Ishikawa (cell line): Measurements from ENCODE around the gene HLA-A.

ENCODE experiments used
- CEBPB ChIP-seq: IDR thresholded peaks from 2 replicates; pipeline ENCODE4 v1.6.1; 2012
- CREB1 ChIP-seq: IDR thresholded peaks from 2 replicates; pipeline ENCODE4 v1.6.1; 2012; ENCODE audit warnings: low read depth
- EGR1 ChIP-seq: IDR thresholded peaks from 2 replicates; pipeline ENCODE4 v1.6.1; 2012
- EP300 ChIP-seq: IDR thresholded peaks from 2 replicates; pipeline ENCODE4 v1.6.1; 2012; ENCODE audit warnings: borderline replicate concordance
- FOXM1 ChIP-seq: IDR thresholded peaks from 2 replicates; pipeline ENCODE4 v1.6.1; 2012; ENCODE audit warnings: low read depth, borderline replicate concordance
- NFIC ChIP-seq: IDR thresholded peaks from 2 replicates; pipeline ENCODE4 v1.6.1; 2012
- RAD21 ChIP-seq: IDR thresholded peaks from 2 replicates; pipeline ENCODE4 v1.6.1; 2012; ENCODE audit warnings: low read depth
- TAF1 ChIP-seq: IDR thresholded peaks from 2 replicates; pipeline ENCODE4 v1.6.1; 2012; ENCODE audit warnings: low read depth, mild to moderate bottlenecking
- TCF12 ChIP-seq: IDR thresholded peaks from 2 replicates; pipeline ENCODE4 v1.6.1; 2012; ENCODE audit warnings: low read depth
- TEAD4 ChIP-seq: IDR thresholded peaks from 2 replicates; pipeline ENCODE4 v1.6.1; 2012
- YY1 ChIP-seq: IDR thresholded peaks from 2 replicates; pipeline ENCODE4 v1.6.1; 2012; ENCODE audit warnings: low read depth
- ZBTB7A ChIP-seq: IDR thresholded peaks from 2 replicates; pipeline ENCODE4 v1.6.1; 2012; ENCODE audit warnings: low read depth
- TF ChIP-seq, protein P1 (sequence below): IDR thresholded peaks from 2 replicates; pipeline ENCODE4 v1.6.1; 2012
- TF ChIP-seq, protein P2 (sequence below): IDR thresholded peaks from 2 replicates; pipeline ENCODE4 v1.6.1; 2012
- TF ChIP-seq, protein P3 (sequence below): IDR thresholded peaks from 2 replicates; pipeline ENCODE4 v1.6.1; 2012; ENCODE audit warnings: low read depth, mild to moderate bottlenecking

Gene HLA-A

DNA sequence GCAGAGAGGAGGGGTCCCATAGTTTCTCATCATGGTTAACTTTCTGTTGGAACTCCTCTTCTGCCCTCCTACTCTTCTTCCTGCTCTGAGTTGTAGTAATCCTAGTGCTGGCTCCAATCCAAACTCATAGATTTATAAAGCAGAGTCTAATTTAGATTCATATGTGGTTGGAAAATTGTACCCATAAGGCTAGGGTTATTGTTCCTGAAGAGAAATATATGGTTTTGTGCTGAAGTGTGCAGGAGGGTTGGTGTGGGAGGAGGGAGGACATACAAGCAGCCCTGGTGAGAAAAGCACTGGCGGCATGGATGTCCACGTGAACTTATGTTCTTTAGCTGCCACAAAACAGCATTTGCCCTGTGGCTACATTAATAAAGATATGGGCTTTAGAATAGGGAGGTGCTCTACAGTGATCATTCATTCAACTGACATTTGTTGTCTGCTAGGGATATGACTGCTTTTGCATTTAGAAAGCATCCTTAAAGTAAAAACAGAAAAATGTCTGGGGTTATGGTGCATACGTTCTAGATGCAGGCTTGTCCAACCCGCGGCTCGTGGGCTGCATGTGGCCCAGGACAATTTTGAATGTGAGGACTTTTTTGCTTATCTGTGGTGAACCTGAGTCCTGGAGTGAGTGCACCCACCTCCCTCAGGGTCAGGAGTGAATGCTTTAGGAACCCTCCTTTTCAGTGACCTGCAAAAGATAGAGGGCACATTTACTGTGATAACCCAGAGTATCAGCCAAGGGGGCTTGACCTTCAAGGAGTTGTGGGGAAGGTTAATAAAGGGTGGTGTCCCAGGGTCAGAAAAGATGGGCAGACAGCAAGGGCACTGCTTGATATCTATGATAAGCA is 4.1 kb downstream of the HLA-A start:
- TF ChIP-seq EGR1 (no peak), TAF1 (no peak), FOXM1 (no peak), TEAD4 (no peak)

DNA sequence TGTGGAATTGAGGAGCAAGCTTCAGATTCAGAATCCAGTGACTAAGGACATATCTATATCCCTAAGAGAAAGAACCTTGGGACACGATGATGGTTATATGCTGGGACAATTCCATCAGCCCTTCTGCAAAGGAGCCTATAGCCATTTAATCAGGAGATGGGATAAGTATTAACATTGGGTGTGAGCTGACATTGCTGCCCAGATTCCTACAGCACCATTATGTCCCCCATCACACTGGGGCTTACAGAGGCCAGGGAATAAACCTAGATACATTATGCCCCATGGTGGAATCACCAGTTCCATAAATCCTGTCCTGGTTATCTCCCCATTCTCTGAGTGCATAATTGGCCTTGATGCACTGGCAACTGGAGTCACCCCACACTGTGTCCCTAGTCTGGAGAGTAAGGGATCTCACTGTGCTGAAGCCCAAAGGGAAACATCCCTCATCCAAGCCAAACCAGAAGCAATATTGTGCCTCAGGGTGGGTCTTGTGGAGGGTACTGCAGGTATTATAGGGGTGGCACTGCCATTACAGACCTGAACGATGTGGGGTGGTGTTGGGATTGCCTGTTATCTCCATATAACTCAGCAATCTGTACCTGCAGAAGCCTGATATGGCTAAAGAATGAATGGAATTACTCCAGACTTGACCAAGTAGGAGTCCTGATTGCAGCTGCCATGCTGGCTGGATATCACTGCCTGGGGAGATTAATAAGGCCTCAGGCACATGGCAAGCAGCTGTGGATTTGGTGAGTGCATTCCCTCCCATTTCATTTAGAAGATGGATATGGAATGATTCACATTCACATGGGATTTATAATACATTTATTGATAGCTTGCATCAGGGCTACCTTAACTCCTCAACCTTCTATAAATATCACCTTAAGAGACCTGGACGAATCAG is 5.0 kb downstream of the HLA-A start:
- TF ChIP-seq, protein P1, sequence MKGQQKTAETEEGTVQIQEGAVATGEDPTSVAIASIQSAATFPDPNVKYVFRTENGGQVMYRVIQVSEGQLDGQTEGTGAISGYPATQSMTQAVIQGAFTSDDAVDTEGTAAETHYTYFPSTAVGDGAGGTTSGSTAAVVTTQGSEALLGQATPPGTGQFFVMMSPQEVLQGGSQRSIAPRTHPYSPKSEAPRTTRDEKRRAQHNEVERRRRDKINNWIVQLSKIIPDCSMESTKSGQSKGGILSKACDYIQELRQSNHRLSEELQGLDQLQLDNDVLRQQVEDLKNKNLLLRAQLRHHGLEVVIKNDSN = no peak
- TF ChIP-seq EGR1 (no peak), TEAD4 (no peak), RAD21 (no peak), CREB1 (no peak), EP300 (no peak), CEBPB (no peak)

DNA sequence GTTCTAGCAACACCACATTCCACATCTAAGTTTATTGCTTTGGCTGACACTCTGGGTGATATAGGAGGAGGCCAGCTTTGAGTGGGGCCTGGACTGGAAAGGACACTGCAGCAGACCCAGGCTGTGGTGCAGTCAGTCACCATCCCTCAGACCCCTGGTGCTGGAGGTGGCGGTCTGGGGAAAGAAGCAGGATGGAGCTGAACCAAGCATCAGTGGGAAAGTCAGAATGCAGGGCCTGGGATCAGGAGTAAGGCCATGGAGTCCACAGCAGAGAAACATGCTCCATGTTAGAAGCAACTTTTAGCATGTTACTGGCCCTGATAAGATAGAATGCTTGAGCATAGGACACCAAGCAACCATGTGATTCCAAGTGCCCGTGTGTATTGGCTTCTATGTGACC is 5.9 kb downstream of the HLA-A start:
- TF ChIP-seq EP300 (no peak), YY1 (no peak), NFIC (no peak), CEBPB (no peak), TAF1 (no peak), TEAD4 (no peak), EGR1 (no peak), TCF12 (no peak), RAD21 (no peak), ZBTB7A (no peak), CREB1 (no peak)
- TF ChIP-seq, protein P2, sequence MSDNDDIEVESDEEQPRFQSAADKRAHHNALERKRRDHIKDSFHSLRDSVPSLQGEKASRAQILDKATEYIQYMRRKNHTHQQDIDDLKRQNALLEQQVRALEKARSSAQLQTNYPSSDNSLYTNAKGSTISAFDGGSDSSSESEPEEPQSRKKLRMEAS = no peak
- TF ChIP-seq, protein P3, sequence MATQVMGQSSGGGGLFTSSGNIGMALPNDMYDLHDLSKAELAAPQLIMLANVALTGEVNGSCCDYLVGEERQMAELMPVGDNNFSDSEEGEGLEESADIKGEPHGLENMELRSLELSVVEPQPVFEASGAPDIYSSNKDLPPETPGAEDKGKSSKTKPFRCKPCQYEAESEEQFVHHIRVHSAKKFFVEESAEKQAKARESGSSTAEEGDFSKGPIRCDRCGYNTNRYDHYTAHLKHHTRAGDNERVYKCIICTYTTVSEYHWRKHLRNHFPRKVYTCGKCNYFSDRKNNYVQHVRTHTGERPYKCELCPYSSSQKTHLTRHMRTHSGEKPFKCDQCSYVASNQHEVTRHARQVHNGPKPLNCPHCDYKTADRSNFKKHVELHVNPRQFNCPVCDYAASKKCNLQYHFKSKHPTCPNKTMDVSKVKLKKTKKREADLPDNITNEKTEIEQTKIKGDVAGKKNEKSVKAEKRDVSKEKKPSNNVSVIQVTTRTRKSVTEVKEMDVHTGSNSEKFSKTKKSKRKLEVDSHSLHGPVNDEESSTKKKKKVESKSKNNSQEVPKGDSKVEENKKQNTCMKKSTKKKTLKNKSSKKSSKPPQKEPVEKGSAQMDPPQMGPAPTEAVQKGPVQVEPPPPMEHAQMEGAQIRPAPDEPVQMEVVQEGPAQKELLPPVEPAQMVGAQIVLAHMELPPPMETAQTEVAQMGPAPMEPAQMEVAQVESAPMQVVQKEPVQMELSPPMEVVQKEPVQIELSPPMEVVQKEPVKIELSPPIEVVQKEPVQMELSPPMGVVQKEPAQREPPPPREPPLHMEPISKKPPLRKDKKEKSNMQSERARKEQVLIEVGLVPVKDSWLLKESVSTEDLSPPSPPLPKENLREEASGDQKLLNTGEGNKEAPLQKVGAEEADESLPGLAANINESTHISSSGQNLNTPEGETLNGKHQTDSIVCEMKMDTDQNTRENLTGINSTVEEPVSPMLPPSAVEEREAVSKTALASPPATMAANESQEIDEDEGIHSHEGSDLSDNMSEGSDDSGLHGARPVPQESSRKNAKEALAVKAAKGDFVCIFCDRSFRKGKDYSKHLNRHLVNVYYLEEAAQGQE = no peak

DNA sequence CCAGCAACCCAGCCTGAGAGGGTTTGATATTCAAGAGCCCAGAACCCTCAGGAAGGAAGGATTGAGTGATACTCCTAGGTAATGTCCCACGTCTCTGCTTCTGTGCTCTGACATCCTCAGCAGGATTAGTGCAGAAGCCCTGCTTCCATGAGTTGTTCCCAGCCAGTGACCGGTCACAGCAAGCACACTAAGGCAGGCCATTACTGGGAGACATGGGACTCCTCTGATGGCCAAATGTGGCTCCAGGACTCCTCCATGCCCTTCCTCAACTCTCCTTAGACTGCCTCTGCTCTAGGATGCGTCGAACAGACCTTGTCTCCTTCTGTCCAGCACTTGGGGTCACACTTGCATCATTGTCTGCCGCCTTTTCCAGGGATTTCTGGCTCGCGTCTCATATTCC is 7.6 kb downstream of the HLA-A start:
- TF ChIP-seq EGR1 = no peak
- TF ChIP-seq TAF1 = no peak
- TF ChIP-seq FOXM1 = no peak
- TF ChIP-seq CREB1 = no peak
- no peak for TF ChIP-seq CEBPB
- no peak for TF ChIP-seq EP300

DNA sequence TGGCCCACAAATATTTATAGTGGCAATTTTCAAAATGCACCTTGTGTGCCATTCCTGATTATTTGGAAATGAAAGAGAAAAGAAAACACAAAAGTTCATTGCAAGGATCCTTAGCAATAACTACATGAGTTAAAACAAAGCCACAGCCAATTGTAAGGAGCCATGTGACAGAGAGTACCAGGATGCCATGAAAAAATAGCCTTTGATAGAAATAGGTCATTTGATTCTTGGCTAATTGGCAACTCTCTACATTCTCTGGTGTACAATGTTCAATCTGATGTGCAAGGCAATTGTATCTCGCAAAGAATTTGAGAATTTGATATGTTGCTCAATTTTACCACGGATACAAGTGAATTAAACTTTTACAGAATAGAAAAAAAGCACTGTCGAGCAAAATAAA is 9.6 kb downstream of the HLA-A start:
- TF ChIP-seq, protein P1 = no peak
- TF ChIP-seq YY1 (no peak), ZBTB7A (no peak), EGR1 (no peak), CEBPB (no peak), FOXM1 (no peak)
- TF ChIP-seq, protein P3 = no peak

DNA sequence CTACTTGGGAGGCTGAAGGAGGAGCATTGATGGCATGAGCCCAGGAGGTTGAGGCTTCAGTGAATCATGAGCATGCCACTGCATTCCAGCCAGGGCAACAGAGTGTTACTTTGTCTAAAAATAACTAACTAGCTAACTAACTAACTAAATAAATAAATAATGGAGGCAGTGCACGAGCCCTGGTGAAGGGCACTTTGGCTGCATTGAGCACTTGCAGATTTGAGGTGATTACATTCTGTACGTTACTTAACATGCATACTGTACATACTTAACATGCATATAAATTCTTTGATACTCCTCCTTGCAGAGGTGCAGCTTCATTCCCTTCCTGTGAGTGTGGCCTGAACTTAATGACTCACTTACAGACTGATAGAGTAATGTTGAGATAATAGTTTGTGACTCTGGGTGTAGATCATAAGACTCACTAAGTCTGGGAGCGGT is 10.7 kb downstream of the HLA-A start:
- no peak for TF ChIP-seq YY1
- TF ChIP-seq TEAD4 = no peak
- TF ChIP-seq NFIC = no peak
- no peak for TF ChIP-seq TAF1
- no peak for TF ChIP-seq EGR1
- TF ChIP-seq CREB1 = no peak
- no peak for TF ChIP-seq ZBTB7A
- TF ChIP-seq TCF12 = no peak
- TF ChIP-seq EP300 = no peak
- no peak for TF ChIP-seq RAD21

DNA sequence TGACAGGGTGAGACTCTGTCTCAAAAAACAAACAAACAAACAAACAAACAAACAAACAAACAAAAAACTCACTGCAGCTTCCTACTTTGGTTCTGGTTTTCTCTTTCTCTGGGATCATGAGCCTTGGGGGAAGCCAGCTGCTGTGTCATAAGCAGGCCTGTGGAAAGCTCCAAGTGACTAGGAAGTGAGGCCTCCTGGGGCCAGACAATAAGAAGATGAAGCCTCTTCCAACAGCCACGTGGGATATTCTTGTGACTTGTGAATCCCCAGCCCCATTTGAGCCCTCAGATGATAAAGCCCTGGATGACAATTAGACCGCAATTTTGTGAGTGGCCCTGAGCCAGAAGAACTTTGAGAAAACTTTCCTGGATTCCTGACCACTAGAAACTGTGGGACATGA is 11.4 kb downstream of the HLA-A start:
- TF ChIP-seq CEBPB (no peak), NFIC (no peak), CREB1 (no peak), TAF1 (no peak), YY1 (no peak)
- TF ChIP-seq, protein P3 = no peak
